ENCODE results near the gene ROR2.

Gene ROR2

DNA sequence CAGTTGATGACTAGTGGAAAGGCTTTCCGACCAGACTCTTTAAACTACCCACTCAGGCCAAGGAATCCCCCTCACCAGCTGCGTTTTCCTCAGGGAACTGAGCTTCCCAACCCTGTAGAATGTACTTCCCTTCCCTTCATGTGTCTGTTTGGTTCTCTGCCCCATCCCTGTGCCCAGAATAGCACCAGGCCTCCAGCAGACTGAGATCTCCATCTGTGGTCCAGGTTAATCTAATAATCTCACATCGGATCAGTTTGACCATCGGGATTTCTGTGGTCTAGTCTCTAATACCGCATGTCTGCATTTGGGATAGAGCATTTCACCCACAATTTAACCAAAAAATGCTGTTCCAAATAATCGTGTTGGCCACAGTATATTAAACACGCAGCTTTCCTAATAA is 237.2 kb downstream of the ROR2 start:
- no peak for DNase-seq

- peak in 3 of 5 experiments; percentile 23 to 98 (median 67) for DNase-seq
Measured at GRCh38 chr9:91711755-91712601, 238.1 kb downstream of the ROR2 start.

DNA sequence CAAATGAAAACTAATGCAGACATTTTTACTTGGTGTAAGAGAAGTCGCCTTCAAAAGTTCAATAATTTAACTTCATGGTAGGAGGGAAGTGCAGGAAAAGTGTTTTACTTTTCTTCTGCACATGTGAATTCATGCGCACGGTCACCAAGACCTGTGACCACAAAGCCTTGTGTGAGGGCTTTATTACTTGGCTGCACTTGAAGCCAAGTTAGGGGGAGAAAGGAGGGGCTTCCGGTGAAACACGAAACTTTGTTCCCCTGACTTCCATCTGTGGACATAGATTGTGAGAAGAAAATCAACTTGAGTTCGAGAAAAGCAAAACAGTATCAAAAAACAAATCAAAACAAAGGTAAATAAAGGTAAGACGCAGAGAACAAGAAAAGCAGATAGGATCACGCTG is 239.9 kb downstream of the ROR2 start:
- DNase-seq, result peak in 1 of 5 experiments; percentile 55

DNA sequence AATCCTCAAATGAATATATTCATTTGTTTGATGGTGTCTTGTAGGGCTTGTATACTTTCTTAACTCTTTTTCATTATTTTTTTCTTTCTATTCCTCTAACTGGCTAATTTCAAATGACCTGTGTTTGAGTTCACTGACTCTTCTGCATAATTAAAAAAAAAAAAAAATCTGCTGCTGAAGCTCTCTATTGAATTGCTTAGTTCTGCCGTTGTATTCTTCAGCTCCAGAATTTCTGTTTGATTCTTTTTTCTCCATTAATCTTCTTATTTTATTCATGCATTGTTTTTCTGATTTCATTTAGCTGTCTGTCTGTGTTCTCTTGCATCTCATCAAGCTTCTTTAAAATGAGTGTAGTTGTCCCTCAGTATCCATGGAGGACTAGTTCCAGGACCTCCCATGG is 244.6 kb downstream of the ROR2 start:
- DNase-seq, result no peak

DNA sequence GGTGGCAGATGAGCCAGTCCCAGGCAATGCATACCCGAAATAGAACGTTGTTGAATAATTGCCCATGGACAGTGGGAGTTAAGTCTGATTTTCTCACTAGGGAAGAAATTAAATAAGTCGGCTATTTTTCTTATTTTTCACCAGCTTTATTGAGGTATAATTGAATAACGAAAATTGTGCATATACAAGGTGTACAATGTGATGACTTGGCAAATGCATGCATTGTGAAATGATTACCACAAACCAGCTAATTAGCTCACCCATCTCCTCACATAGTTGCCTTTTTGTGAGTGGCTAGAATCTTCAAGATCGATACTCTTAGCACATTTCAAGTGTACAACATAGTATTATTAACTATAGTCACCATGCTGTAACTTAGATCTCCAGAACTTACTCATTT is 249.6 kb downstream of the ROR2 start:
- DNase-seq, result no peak

DNA sequence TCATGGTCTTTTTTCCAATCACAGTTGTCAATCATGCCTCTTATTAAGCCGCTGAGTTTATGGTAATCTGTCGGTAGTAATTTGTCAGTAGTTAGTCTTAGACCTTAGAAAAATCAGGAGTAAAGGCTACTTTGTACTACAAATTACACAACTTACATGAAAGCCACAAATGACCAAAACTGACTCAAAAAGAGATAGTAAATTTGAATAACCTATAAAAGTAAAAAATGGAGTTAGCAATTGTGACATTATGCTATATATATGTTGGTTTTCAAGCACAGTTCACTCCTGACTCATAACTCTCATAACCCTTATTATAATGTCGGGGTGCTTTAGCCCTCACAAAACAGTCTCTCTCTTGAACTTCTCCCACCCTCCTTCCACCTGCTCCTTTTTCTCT is 251.8 kb downstream of the ROR2 start:
- DNase-seq, result no peak

GRCh38 chr9:91697201-91697600 is 252.8 kb downstream of the ROR2 start:
- DNase-seq, result no peak

DNA sequence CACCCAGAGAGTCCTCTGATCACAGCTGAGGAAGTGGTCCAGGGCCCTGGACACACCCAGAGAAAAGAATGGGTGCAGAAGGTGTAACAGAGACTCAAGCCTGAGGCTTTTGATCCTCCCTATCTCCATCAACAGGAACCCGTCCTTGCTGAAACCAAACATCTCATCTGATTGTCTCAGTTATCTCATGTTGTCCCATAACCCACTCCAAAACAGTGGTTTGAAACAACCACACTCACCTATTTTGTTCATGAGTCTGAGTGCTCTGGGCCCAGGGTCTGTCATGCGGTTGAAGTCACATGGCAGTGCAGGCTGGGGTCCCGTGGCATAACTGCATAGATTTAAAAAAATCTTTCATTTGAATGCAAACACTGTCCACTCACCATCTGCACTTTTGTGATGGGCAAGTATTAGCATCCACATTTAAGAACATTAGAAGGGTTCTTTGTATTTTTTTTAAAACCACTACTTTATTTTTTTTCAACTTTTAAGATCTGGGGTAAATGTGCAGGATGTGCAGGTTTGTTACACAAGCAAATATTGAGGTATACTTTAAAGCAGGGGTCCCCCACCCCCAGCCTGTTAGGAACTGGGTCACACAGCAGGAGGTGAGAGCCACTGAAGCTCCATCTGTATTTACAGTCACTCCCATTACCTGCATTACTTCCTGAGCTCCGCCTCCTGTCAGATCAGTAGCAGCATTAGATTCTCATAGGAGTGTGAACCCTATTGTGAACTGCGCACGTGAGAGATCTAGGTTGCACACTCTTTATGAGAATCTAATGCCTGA is 255.8 kb downstream of the ROR2 start:
- DNase-seq, result peak in 1 of 5 experiments; percentile 79

- DNase-seq, result no peak
Measured at GRCh38 chr9:91693226-91693625, 256.8 kb downstream of the ROR2 start.

DNA sequence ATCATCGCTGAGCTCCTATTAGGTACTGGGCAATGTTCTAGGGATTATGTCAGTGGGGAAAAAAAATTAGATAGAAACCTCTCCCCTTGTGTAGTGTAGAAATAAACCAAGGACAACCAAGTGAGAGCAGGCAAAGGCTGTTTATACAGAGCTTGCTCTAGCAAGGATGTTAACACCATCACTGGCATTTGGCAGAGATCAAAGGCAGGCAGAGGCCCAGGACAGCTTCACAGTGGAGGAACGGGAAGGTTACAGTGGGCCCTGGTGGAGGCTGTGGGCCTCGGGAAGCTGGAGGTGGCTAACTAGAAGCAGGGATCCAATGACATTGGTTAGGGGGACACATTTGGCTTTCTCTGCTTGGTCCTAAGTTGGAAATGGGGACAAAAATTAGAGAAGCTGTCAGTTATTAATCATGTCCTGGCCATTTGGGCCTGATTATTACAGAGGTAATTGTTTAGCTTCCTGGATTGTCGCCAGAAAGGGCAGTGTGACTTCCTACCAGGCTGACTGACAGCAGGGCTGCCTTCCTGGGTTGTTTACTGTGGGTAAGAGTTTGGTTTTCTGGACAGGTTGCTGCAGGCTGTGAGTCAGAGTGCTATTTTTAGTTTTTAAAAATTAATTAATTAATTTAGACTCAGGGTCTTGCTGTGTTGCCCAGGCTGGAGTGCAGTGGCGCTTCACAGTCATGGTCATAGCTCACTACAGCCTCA is 259.3 kb downstream of the ROR2 start:
- DNase-seq, result peak in 1 of 5 experiments; percentile 23

- no peak for DNase-seq
Measured at GRCh38 chr9:91689006-91689405, 261.0 kb downstream of the ROR2 start.

GRCh38 chr9:91683269-91683668 is 266.8 kb downstream of the ROR2 start:
- DNase-seq, result no peak

DNA sequence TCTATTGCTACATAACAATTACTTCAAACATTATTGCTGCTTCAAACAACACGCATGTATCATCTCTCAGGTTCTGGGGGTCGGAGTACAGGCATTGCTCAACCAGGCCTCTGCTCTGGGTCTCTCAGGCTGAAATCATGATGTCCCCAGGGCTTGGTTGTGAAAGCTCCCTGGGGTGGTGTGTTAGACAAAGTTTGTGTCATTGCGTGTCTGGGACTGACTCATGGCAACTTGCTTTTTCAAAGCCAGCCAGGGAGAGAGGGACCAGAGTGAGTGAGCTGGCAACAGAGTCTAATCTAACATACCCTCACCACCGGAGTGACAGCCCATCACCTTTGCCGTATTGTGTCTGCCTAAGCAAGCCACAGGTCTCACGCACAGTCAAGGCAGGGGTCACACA is 267.2 kb downstream of the ROR2 start:
- DNase-seq, result peak in 1 of 5 experiments; percentile 9

DNA sequence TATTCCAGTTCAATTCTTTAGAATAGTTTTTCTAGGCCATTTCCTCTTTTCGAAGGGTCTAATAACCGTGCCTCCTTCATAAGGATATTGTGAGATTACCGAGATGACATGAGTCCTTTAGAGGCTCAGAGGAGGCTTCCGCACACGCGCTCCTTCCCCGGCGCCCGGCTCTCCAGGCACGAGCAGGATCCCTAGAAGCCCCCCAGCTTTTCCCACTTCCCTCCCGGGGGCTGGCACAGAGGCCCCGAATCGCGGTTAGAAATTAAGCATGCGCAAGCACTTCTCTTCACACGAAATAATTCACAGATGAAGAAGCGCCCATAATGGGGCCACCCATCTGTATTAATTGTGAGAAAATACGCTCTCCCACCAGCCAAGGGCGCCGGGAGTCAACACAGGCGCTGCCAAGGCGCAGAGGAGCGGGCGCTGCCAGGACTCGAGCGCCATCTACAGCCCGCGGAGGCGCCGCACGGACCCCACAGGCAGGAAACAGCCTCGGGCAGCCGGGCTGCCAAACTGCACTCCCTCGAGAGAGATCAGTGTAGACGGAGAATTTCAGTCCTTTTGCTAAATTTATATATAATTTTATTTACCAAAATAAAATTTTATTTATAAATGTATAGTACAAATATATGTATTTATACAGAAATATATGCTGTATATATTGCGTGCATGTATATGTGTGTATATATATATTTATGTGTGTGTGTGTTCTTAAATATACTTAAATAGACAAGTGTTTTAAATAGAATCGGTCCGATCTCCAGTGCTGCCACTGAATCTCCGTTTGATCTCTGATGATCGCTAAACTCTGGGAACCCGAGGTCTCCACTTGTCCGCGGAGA is 268.3 kb downstream of the ROR2 start:
- DNase-seq, result peak in 4 of 5 experiments; percentile 29 to 80 (median 57)

GRCh38 chr9:91680998-91681397 is 269.0 kb downstream of the ROR2 start:
- DNase-seq, result no peak

DNA sequence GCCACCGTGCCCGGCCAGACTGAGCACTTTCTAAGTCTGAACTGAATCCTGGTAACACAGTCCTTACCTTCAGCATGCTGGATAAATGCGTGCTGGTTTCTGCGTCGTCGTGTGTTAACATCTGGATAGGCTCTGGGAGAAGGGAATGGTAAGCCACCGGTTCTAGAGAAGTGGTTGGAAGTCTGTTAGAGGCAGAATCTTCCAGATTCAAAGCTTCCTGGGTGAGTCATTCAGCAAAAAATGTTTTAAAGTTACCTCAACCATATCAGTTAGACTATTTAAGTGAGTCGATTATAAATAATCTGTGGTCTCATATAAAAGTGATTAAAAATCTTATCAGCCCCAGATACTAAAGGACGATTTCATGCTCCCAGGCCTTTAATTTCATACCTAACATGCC is 269.9 kb downstream of the ROR2 start:
- no peak for DNase-seq

- no peak for DNase-seq
Measured at GRCh38 chr9:91678807-91679580, 271.0 kb downstream of the ROR2 start.

DNA sequence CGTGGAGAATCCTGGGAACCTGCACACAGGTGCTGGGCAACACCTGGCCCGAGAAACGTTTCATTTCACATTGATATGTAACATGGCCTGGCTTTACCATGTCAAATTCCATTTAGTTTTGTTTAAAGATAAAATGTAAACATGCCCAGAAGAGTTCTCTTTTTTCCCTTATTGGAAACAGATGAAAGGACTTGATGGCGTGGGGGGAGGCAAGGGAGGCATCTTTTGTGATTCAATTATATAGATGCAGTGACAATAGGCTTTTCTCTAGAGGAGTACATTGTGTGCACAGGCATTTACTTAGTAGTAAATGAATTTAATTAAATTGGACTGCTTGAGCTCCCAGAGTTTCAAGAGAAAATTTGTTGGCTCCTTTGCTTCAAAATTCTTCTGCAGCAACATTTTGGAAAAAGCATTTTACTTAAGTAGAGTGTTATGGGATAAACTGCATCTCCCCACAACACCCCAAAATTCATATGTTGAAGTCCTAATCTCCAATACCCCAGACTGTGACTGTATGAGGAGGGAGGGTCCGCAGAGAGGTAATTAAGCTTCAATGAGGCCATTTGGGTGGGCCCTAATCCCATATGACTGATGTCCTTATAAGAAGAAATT is 272.1 kb downstream of the ROR2 start:
- DNase-seq, result no peak

GRCh38 chr9:91677331-91677730 is 272.7 kb downstream of the ROR2 start:
- DNase-seq, result no peak

- DNase-seq, result peak in 1 of 5 experiments; percentile 26
Measured at GRCh38 chr9:91676046-91676445, 274.0 kb downstream of the ROR2 start.

- DNase-seq, result no peak
Measured at GRCh38 chr9:91664663-91665062, 285.4 kb downstream of the ROR2 start.
